ENCODE results near the gene RIT2. TPM values are rescaled to one million over a fixed set of nuclear protein-coding genes. Genes with fewer than 3 reads are reported as not detected.

The RIT2 gene
- total RNA-seq, 4 donors from 2014 or later: not detected

- intact Hi-C loops (cut with DNase I): no loop called here
Measured at GRCh38 chr18:43073771-43074170, 41.7 kb downstream of the RIT2 start.

GRCh38 chr18:43068781-43069180, 46.7 kb downstream of the RIT2 start:
- TF ChIP-seq EP300 (IDR thresholded peaks at IDR 0.05): no peak
- no peak for TF ChIP-seq POLR2AphosphoS5 (IDR thresholded peaks at IDR 0.05)
- no peak for TF ChIP-seq CTCF (IDR thresholded peaks at IDR 0.05)
- no peak for TF ChIP-seq POLR2A (IDR thresholded peaks at IDR 0.05; ENCODE audit: low read depth)
- H3K4me3 ChIP-seq: no peak overlapping the region
- no peak overlapping the region for H3K27ac ChIP-seq (replicated peaks in 1 of 4)
- intact Hi-C loops (cut with DNase I): no loop called here
- WGBS: 71% methylated on average over 4 of the region's 4 CpGs
- H3K4me1 ChIP-seq: no peaks in the 10 kb centered on the region
- H3K27me3 ChIP-seq: no peaks in the 10 kb centered on the region
- H3K9me3 ChIP-seq: no peaks in the 10 kb centered on the region
- no peak for DNase-seq (ENCODE audit: extremely low spot score)
- H3K36me3 ChIP-seq: no peaks in the 10 kb centered on the region

More at GRCh38 chr18:43073771-43074170, 41.7 kb downstream of the RIT2 start:
- no peak overlapping the region for H3K4me3 ChIP-seq
- no peaks in the 10 kb centered on the region for H3K9me3 ChIP-seq
- no peaks in the 10 kb centered on the region for H3K27me3 ChIP-seq
- 89% methylated on average over 1 of the region's 1 CpG for WGBS
- TF ChIP-seq CTCF (IDR thresholded peaks at IDR 0.05) (no peak), EP300 (IDR thresholded peaks at IDR 0.05) (no peak), POLR2A (IDR thresholded peaks at IDR 0.05; ENCODE audit: low read depth) (no peak), POLR2AphosphoS5 (IDR thresholded peaks at IDR 0.05) (no peak)
- H3K4me1 ChIP-seq: peaks cover 0 to 14% (median 7%) of the 10 kb centered on the region in 4 donors
- no peak overlapping the region for H3K27ac ChIP-seq (replicated peaks in 1 of 4)
- no peaks in the 10 kb centered on the region for H3K36me3 ChIP-seq
- no peak for DNase-seq (ENCODE audit: extremely low spot score)

- no peak for TF ChIP-seq CTCF (IDR thresholded peaks at IDR 0.05)
- no peak for TF ChIP-seq POLR2A (IDR thresholded peaks at IDR 0.05; ENCODE audit: low read depth)
- no peak for TF ChIP-seq POLR2AphosphoS5 (IDR thresholded peaks at IDR 0.05)
- no peak for TF ChIP-seq EP300 (IDR thresholded peaks at IDR 0.05)
- intact Hi-C loops (cut with DNase I): no loop called here
- no peak for DNase-seq (ENCODE audit: extremely low spot score)
- Histone ChIP-seq H3K27me3 (no peaks in the 10 kb centered on the region), H3K27ac (replicated peaks in 1 of 4) (no peak overlapping the region), H3K4me1 (no peaks in the 10 kb centered on the region), H3K4me3 (no peak overlapping the region), H3K36me3 (no peaks in the 10 kb centered on the region), H3K9me3 (no peaks in the 10 kb centered on the region)
- 100% methylated on average over 1 of the region's 1 CpG for WGBS
Measured at GRCh38 chr18:43067570-43067969, 47.9 kb downstream of the RIT2 start.

- Histone ChIP-seq H3K27me3 (no peaks in the 10 kb centered on the region), H3K4me1 (peaks cover 0 to 4% (median 0%) of the 10 kb centered on the region in 4 donors), H3K27ac (replicated peaks in 1 of 4) (no peak overlapping the region), H3K4me3 (no peak overlapping the region), H3K36me3 (no peaks in the 10 kb centered on the region), H3K9me3 (no peaks in the 10 kb centered on the region)
- intact Hi-C loops (cut with DNase I): no loop called here
- WGBS: 92% methylated on average over 6 of the region's 6 CpGs
- DNase-seq (ENCODE audit: extremely low spot score): no peak
- TF ChIP-seq POLR2A (IDR thresholded peaks at IDR 0.05; ENCODE audit: low read depth) (no peak), EP300 (IDR thresholded peaks at IDR 0.05) (no peak), CTCF (IDR thresholded peaks at IDR 0.05) (no peak), POLR2AphosphoS5 (IDR thresholded peaks at IDR 0.05) (no peak)
Measured at GRCh38 chr18:43061816-43062215, 53.7 kb downstream of the RIT2 start.

GRCh38 chr18:43061318-43061717, 54.2 kb downstream of the RIT2 start:
- Histone ChIP-seq H3K36me3 (no peaks in the 10 kb centered on the region), H3K27me3 (no peaks in the 10 kb centered on the region), H3K4me1 (peaks cover 0 to 4% (median 0%) of the 10 kb centered on the region in 4 donors), H3K4me3 (no peak overlapping the region), H3K9me3 (no peaks in the 10 kb centered on the region), H3K27ac (replicated peaks in 1 of 4) (no peak overlapping the region)
- DNase-seq (ENCODE audit: extremely low spot score): no peak
- WGBS: 96% methylated on average over 4 of the region's 4 CpGs
- intact Hi-C loops (cut with DNase I): no loop called here
- TF ChIP-seq CTCF (IDR thresholded peaks at IDR 0.05) (no peak), EP300 (IDR thresholded peaks at IDR 0.05) (no peak), POLR2A (IDR thresholded peaks at IDR 0.05; ENCODE audit: low read depth) (no peak), POLR2AphosphoS5 (IDR thresholded peaks at IDR 0.05) (no peak)

Measured in esophagus muscularis mucosa (tissue), 4 donors.